Measurements from ENCODE around the gene TOX3.

DNA sequence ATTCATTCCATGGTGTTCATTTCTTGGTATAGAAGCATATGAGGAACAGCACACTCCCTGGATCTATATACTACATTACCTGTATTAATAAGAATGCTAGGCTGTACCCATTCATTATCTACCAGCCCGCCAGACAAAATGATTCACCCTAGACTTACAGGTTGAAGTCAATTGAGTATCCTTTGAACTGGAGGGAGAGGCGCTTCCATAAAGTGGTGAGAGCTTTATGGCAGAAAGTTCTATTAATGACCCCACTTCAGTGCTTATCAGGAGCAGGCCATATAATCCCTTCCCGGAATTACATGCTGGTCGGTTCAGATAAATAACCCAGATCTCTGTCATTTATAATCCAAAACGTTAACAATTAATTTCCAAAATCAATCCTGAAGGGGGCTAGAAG lies 44.5 kb upstream of the TOX3 start:
- TF ChIP-seq, protein P1, sequence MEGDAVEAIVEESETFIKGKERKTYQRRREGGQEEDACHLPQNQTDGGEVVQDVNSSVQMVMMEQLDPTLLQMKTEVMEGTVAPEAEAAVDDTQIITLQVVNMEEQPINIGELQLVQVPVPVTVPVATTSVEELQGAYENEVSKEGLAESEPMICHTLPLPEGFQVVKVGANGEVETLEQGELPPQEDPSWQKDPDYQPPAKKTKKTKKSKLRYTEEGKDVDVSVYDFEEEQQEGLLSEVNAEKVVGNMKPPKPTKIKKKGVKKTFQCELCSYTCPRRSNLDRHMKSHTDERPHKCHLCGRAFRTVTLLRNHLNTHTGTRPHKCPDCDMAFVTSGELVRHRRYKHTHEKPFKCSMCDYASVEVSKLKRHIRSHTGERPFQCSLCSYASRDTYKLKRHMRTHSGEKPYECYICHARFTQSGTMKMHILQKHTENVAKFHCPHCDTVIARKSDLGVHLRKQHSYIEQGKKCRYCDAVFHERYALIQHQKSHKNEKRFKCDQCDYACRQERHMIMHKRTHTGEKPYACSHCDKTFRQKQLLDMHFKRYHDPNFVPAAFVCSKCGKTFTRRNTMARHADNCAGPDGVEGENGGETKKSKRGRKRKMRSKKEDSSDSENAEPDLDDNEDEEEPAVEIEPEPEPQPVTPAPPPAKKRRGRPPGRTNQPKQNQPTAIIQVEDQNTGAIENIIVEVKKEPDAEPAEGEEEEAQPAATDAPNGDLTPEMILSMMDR (IDR thresholded peaks at IDR 0.05; ENCODE audit: low read length), result no peak
- no peak for TF ChIP-seq EZH2 (IDR thresholded peaks at IDR 0.05; ENCODE audit: borderline replicate concordance, low read length)

All from OCI-LY1 (cell line).